Left kidney (tissue), 2 donors: ENCODE results near the gene TAT. TPM values are rescaled to one million over a fixed set of nuclear protein-coding genes. Genes with fewer than 3 reads are reported as not detected.
"Not testable (repeated sequence)": the region's sequence is repeated elsewhere in the genome, so short reads cannot be mapped to it uniquely, and the experiment has no call there.

Experiments
- DNase-seq: peaks from one replicate; pipeline ENCODE4 v3.0.0-alpha.2; 2013
- polyA plus RNA-seq: library from polyadenylated mRNA; unstranded; fragments of 120-200 nt; gene quantifications from one replicate; pipeline ENCODE4 v1.2.1, GENCODE V29; 2013; ENCODE audit not compliant: insufficient read length

Gene TAT
- polyA plus RNA-seq, 1 donor, result 0.17 TPM

DNA sequence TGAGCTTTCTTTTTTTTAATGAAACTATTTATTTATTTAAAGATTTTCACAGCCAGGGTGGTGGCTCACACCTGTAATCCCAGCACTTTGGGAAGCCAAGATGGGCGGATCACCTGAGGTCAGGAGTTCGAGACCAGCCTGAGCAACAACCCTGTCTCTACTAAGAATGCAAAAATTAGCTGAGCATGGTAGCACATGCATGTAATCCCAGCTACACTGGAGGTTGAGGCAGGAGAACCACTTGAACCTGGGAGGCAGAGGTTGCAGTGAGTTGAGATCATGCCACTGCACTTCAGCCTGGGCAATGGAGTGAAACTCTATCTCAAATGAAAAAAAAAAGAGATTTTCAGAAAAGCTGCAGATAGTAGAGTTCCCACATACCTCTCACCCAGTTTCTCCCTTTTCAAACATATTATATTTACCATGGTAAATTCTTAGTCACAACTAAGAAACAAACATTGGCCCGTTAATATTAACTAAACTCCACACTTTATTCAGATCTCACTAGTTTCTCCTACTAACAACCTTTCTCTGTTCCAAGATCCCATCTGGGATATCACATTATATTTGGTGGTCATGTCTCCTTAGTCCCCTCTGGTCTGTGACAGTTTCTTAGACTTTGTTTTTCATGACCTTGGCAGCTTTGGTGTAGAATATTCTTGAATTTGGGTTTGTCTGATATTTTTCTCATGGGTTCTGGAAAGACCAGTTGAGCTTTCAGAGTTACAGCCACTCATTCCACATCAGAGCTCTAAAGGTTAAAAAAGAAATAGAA lies 7.8 kb upstream of the TAT start:
- DNase-seq, result no peak

DNA sequence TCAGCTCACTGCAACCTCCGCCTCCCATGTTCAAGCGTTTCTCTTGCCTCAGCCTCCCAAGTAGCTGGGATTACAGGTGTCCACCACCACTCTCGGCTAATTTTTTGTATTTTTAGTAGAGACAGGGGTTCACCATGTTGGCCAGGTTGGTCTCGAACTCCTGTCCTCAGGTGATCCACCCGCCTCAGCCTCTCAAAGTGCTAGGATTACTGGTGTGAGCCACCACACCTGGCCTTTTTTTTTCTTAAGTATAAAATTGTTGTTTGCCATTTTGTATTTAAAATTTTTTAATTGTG lies 5.6 kb upstream of the TAT start:
- DNase-seq, result not testable (repeated sequence)

DNA sequence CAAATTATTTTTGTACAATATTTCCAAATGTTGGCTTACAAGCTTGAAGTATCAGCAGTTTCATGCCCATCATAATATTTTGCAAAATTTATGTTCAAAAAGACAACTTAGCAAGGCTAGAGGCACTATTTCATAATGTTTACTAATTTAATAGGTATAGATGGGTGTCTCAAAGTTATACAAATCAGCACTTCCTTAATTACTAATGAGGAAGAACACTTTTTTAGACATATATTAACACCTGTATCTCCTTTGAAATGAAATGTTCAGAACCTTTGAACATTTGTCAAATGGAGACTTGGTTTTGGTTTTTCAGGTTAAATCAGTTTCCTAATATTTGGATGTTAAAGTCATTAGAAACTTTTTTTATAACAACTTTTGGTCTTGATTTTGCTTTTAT lies 2.2 kb downstream of the TAT start:
- DNase-seq, result no peak

DNA sequence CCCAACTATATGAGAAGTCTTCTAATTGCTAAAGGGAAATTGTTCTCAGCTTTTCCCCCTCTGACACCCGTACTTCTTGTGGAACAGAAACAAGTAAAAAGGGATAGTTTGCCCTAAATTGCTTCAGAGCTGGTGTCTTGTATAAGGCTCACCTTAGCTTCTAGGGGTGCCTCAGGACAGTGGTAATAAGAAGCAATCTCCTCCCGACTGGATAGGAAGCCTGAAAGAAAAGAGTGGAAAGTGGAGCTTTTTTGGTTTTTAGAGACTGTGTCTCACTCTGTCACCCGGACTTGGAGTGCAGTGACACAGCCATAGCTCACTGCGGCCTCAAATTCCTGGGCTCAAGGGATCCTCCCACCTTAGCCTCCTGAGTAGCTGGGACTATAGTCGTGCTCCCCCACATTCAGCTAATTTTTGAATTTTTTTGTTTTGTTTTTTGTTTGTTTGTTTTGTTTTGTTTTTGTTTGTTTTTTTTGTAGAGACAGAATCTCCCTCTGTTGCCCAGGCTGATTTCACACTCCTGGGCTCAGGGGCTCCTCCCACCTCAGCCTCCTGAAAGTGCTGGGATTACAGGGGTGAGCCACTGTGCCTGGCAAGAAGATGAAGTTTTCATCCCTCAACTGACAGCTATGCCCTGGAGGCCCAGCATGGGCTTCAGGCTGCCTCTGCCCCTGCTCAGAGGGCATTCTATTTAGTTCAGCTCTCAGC lies 3.4 kb downstream of the TAT start:
- no peak for DNase-seq

DNA sequence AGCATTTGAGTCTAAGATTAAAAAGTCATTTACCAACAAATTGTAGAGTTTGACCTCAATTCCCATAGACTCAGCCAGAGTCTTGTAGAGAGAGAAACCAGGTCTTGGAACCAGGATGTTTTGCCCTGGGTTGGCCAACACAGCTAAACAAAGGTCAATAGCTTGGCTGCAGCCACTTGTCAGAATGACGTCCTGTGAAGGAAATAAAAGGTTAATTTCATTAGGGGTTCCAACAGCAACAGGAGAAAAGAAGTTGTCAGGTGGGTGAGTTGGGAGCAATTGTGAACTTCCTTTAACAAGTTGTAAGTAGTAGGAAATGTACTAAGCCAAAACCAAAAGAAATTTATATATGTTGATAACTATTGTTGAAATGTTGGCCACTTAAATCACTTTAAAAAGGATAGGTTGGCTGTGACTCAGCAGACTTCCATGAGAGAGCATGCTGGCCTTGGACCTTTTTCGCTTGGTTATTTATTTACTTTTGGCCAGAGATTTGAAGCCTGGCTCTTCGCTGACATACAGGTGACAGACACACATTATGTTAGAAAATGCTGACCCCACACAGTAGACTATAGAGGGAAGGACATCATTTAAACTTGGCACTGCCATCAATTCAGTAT lies 4.3 kb downstream of the TAT start:
- no peak for DNase-seq

DNA sequence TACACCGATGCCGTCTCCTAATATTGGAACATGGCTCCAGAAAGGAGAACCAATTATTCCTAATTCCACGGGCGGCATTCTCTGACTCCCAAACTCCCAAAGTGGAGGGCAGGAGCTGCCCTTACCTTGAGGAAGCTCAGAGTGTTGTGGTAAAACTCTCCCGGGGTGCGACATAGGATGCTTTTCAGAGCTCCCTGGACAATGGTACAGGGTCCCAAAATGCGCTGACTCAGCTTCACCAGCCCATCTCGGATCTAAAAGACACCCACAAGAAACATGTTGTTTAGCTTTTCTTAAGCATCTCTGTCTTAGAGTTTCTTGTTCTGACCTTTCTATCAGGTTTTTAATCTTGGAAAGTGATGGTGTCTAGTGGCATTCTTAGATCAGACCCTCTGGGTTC lies 6.7 kb downstream of the TAT start:
- DNase-seq, result no peak

DNA sequence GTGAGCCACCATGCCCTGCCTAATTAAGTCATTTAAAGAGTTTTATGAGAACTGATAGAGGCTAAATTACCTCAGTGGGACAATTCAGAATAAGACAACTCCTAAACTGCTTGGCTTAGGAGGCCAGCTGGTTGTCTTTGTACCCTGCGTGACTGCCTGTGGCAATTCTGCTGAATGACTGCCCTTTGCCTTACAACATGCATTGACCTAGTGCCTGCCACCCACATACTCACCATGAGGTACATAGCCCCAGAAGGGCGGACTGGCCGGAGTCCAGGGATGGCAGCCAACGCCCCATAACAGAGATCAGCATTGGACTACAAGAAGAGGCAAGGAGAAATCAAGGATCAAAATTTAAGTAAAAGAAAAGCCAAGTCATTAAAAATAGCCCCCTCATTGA lies 7.3 kb downstream of the TAT start:
- no peak for DNase-seq

DNA sequence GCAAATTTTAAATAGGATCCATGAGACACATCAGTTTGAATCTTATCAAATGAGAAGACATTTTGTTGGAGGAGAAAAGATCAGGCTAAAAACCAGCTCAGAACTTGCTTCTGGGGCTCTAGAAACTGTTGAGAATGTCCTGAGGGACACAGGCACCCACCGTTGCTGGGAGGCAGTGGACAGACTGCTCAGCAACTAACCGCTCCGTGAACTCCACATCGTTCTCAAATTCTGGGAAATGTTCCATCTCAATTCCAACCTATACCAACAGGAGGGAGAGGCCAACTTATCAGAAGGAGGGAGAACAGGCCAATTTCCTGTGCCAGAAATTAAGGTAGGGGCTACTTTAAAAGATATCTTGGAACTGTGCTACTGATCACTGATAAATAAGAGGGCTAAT lies 8.3 kb downstream of the TAT start:
- no peak for DNase-seq

DNA sequence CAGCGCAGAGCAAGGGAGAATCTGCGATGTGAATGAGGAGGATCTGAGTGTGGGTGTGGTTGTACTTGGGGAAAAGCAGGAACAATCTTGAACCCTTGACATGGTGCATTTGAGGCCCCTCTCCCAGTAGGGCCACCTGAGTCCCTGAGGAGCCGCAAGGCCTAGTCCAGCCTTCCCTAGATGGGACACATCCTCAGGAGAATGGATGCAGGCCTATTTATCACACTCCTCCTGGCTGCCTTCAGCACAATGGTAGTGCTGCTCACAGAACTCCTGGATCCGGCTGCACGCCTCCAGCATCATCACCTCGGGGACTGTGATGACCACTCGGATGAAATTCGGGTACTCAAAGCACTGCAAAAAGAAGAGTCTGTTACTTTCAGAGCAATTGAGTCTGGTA lies 9.0 kb downstream of the TAT start:
- DNase-seq, result no peak

DNA sequence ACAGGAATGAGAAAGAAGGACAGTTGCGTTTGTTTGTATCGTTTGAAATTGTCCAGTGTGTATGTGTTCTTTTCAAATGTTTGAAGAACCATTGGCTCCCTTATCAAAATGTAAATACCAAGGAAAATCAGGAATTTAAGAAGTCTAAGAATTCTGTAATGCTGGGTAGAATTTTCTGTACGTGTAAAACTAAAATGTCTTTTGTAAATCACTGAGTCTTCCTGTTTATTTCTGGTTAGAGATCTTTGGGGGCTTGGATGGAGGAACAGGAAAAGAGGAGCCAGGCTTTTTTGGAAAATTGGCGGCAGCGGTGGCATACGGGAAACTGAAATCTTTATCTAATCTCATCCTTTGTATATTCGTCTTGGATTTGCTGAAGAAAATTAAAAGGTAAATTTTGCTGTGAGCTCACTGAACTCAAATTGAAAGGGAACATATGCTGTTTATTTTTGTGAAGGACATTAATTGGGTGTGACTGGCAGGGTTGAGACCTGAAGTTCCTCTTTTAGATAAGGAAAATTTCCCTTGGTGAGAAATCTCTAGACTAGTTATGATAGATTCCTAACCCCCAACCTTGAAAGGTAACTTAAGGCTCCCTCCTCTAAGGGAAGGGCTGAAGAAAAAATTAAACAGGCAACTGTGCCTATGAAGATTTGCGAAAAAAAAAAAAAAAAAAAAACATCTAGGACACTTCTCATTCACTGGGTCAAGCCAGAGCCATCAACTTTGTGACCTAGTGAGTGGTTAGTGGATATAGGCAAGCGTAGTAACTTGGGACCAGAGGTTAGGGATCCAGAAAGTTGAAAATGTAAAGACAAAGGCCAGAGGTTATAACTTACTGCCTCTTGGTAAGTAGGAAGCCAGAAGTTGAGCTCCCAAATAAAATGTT lies 10.8 kb downstream of the TAT start:
- DNase-seq, result no peak

DNA sequence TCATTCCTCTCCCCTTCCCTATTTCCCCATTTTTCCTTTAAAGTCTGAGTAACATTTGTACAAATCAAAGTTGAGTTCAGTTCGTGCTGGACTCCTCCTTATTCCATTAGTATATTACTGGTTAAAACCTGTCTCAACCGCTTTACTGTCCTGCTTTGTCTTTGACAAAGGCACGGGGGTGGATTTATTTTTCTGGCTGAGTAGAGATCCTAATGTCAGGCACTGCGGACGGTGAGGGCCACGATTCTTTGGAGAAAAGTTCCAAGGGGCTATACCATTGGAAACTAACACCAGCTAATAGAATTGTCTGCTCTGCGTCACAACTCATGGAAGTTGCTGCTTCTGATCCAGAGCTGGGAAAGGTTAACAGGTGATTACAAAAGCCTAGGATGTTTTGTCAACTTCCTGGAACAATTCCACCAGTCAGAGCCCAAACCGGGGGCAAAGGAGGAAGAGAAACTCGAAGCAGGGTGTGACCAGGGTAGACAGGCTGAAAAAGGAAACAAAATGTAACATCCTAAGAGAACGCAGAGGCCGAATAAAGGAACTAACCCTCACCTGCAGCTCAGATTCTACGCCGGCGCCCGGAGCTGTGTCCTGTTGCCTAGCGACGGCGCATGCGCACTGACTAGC lies 12.4 kb downstream of the TAT start:
- no peak for DNase-seq

DNA sequence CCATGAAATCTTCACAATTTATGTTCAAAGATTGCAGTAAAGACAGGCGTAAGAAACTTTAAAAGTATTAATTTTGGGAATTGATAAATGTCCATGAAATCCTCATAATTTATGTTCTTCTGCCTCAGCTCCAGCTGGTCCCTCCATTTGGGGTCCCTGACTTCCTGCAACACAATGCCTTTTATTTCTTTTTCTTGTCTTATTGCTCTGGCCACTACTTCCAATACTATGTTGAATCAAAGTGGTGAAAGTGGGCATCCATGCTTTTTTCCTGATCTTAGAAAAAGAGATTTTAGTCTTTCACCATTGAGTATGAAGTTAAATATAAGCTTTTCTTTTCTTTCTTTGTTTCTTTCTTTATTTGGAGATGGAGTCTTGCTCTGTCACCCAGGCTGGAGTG lies 14.3 kb downstream of the TAT start:
- no peak for DNase-seq

DNA sequence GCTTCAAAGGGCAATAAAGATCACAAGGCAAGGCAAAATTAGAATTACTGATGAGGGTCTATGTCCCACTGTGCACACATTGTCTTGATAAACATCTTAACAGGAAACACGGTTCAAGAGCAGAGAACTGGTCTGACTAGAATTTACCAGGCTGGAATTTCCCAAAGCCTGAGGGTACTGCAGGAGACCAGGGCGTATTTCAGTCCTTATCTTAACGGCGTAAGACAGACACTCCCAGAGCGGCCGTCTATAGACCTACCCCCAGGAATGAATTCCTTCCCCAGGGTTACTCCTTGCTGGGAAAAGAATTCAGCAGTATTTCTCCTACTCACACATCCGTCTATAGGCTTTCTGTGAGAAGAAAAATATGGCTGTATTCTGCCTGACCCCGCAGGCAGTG lies 15.0 kb downstream of the TAT start:
- not testable (repeated sequence) for DNase-seq

DNA sequence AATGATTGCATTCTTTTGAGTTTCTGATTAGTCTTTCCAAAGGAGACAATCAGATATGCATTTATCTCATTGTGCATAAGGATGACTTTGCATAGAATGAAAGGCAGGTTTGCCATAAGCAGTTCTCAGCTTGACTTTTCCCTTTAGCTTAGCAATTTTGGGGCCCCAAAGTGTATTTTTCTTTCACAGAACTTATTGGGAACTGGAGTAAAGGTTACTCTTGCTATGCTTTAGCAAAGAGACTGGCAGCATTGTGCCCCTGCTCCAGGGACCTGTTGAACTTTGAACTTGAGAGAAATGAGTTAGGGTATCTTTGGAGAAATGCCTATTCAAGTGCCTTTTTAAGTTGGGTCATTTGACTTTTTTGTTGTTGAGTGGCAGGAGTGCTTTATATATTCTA lies 17.0 kb downstream of the TAT start:
- no peak for DNase-seq

DNA sequence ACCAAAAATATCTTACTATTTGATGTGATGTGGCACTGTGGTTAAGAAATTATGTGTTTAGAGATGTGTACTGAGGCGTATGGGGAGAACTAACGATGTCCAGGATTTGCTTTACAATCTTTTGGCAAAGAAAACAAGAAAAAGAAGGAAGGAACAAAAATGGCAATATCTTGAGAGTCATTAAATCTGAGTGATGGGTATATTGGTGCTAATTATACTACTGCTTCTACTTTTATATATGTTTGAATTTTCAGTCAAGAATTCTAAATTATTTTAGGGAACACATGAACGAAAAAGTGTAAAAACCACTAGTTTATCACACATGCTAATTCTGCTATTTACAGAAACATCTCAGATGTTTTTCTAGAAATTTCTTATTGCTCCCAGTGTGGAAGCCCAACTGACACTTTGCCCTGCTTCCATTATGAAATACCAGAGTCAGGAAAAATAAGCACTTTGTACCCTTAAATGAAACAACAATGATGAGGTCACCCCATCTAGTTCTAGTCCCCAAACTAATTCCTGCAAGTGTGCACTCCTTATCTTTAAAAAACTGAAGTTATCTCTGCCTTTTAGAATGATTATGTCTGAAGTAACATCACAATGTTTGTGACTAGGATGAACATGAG lies 18.8 kb downstream of the TAT start:
- no peak for DNase-seq

DNA sequence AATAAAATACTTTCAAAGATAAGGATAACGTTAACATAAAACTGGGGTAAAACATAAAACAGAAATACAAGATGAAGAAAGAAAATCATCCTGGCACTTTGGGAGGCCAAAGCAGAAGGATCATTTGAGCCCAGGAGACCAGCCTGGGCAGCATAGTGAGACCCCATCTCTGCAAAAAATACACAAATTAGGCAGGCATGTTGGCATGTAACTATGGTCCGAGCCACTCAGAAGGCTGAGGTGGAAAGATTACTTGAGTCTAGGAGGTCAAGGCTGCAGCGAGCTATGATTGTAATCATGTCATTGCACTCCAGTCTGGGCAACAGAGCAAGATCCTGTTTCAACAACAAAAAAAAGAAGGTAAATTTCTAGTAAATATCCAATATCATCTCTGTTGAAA lies 19.6 kb downstream of the TAT start:
- no peak for DNase-seq

DNA sequence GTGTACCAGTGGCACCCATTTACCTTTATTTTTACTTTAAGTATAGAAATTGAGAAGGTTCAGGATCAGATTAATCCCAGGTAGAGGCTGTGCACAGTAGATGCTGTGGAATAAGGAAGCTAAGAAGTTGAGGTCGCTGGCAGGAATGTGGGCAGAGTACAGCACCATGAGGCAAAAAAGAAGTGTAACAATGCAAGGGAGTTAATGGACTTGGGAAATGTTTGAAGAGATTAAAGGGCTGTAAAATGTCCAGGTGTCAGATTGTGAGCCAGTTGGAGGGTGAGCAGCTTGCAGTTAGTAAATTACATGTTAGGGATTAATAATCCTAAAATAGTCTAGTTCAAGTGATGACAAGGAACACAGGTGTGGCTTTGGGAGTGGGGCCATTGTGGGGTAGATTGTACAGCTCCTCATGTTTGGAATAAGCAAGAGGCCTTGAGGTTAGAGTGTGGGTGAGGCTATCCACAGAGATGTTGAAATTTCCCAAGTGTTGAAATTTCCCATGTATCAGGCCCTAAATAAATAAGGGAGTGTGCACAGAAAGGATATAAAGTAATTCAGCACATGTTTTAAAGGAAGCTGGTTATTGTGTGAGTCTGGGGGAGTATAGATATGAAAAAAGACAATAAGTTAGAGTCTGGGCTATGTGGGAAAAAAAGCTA lies 21.5 kb downstream of the TAT start:
- DNase-seq, result no peak

DNA sequence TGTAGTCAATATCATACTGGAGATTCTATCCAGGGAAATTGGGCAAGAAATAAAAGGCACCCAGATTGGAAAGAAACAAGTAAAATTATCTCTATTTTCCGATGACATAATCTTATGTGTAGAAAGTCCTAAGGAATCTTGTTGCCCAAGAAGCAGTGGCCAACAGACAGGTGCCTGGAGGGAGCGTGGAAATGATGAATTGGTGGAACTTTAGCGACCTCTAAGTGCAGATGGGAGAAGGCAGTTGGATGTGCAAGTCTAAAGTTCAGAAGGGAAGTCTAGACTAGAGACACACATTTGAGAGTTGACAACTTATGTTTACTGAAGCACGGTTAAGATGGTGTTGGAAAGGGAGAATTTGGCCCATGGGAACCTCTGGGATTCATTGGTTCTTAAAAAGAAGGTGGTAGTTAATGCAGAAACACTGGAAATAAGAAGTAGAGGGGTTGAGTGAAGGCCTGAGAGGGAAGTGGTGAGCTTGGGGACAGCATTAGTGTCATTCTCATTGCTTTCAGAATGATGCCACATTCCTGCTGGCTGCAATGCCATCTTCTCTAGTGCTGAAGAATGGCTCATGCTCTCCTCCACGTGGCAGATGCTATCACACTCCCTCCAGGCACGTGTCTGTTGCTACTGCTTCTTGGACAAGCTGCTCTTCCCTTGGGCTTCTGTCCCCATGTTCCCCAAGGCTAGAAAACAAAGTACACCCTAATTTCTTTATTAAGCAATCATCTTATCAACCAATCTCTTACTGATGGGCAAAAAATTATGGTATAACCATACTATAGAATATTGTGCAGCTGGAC lies 24.0 kb downstream of the TAT start:
- DNase-seq, result no peak

DNA sequence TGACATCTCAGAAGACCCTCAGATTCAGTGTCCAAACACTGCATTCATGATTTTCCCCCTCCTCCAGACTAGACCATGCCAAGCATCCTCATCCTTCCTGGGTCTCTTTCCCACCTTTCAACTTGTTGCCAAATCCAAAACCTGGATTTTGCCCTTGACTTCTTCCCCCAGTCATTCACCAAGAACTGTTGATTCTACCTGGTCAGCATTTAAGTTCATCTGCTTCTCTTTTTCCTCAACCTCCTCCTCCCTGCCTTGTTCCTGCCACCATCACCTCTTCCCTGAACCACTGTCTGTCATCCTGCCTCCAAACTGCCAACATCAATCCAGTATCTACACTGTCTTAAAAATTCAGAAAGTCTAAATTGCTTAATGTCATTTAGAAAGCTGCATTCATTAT lies 29.7 kb downstream of the TAT start:
- DNase-seq, result no peak

DNA sequence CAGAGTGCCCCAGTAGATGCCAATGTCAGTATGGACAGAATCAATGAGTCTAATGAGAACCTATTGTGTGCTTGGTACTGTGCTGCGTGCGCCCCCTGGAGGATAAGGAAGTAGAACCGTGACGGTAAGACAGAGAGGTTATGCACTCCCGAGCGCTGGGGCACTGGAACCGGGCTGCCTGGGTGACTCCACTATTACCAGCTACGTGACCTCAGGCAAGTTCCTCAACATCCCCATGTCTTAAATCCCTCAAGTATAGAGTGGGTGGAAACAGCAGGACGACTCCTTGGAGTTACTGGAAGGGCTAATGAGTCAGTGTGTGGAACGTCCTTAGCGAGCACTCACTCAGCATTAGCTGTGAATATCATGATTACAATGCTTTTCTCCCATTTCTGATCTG lies 34.5 kb downstream of the TAT start:
- no peak for DNase-seq
